ENCODE results near the gene RAD51D.
"Not testable (repeated sequence)": the region's sequence is repeated elsewhere in the genome, so short reads cannot be mapped to it uniquely, and the experiment has no call there.

The RAD51D gene

DNA sequence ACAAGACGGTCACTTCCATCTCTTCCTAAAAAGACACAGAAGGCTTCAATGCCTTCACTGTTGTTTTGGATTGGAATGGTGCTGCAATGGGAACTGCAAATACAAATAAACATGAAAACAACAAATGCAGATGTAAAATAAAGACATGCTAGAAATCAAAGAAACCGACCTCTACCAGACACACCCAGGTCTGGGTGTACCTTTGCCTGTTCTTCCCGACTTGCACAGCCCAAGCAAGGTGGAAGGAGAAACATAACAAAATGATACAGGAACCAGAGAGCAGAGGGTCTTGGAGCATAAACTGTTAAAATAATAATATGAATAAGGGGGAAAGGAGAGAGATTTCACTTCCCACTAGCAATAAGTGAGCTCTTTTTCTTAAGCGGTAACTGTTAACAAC, 73.4 kb downstream of the RAD51D start:
- no peak overlapping the region for H3K9ac ChIP-seq (ENCODE audit: low read length)
- H3K4me3 ChIP-seq (ENCODE audit: low read length) = no peak overlapping the region
- no peaks in the 10 kb centered on the region for H3K9me3 ChIP-seq (ENCODE audit: control insufficient read depth, low read length)
- H3K36me3 ChIP-seq (ENCODE audit: control insufficient read depth, insufficient read depth, low read length, severe bottlenecking) = no peaks in the 10 kb centered on the region
- no peaks in the 10 kb centered on the region for H3K27me3 ChIP-seq (replicated peaks; ENCODE audit: control insufficient read depth, insufficient read depth, low read length)
- peaks cover 8% of the 10 kb centered on the region for H3K4me1 ChIP-seq (ENCODE audit: control insufficient read depth, insufficient read depth, low read length)
- DNase-seq (ENCODE audit: low read depth) = no peak

DNA sequence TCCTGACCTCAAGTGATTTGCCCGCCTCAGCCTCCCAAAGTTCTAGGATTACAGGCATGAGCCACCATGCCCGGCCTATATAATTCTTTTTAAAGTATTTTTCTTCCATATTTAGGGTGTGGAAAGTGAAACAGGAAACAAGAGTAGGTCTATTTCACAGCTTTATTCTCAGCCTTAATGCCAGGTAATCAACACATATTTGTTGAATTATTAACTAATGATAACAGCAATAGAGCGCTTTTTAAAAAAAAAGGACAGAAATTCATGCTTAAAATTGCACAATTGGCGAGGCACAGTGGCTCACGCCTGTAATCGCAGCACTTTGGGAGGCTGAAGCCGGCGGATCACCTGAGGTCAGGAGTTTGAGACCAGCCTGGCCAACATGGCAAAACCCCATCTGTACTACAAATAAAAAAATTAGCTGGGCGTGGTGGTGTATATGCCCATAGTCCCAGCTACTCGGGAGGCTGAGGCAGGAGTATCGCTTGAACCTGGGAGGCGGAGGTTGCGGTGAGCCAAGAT, 74.1 kb downstream of the RAD51D start:
- DNase-seq (ENCODE audit: low read depth); H3K4me3 ChIP-seq (ENCODE audit: low read length); H3K36me3 ChIP-seq (ENCODE audit: control insufficient read depth, insufficient read depth, low read length, severe bottlenecking); H3K9me3 ChIP-seq (ENCODE audit: control insufficient read depth, low read length); H3K27me3 ChIP-seq (replicated peaks; ENCODE audit: control insufficient read depth, insufficient read depth, low read length); H3K9ac ChIP-seq (ENCODE audit: low read length); H3K4me1 ChIP-seq (ENCODE audit: control insufficient read depth, insufficient read depth, low read length): not testable (repeated sequence)

DNA sequence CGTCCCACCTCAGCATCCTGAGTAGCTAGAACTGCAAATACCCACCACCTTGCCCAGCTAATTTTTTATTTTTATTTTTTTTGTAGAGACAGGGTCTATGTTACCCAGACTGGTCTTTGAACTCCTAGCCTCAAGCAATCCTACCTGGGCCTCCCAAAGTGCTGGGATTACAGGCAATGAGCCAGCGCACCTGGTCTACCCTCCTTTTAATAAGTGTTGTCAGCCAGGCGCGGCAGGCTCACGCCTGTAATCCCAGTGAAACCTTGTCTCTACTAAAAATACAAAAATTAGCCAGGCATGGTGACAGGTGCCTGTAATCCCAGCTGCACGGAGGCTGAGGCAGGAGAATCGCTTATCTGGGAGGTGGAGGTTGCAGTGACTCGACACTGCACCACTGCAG, 75.5 kb downstream of the RAD51D start:
- Histone ChIP-seq H3K9ac (ENCODE audit: low read length) (no peak overlapping the region), H3K27me3 (replicated peaks; ENCODE audit: control insufficient read depth, insufficient read depth, low read length) (no peaks in the 10 kb centered on the region), H3K4me3 (ENCODE audit: low read length) (no peak overlapping the region), H3K9me3 (ENCODE audit: control insufficient read depth, low read length) (no peaks in the 10 kb centered on the region), H3K4me1 (ENCODE audit: control insufficient read depth, insufficient read depth, low read length) (peaks cover 5% of the 10 kb centered on the region), H3K36me3 (ENCODE audit: control insufficient read depth, insufficient read depth, low read length, severe bottlenecking) (no peaks in the 10 kb centered on the region)
- no peak for DNase-seq (ENCODE audit: low read depth)

All from adipocyte (in vitro differentiated cells).